HG03196 (cell line): ENCODE results near the gene SLC15A2.
A peak's percentile ranks its signal among the peaks of the same experiment; 100 is the strongest.
"Not testable (repeated sequence)": the region's sequence is repeated elsewhere in the genome, so short reads cannot be mapped to it uniquely, and the experiment has no call there.

Experiments used
- ATAC-seq: cut with Tn5 transposase; IDR thresholded peaks from one replicate; pipeline ENCODE4 v1.9.1; 2021; ENCODE audit not compliant: unreplicated experiment

SLC15A2 gene

DNA sequence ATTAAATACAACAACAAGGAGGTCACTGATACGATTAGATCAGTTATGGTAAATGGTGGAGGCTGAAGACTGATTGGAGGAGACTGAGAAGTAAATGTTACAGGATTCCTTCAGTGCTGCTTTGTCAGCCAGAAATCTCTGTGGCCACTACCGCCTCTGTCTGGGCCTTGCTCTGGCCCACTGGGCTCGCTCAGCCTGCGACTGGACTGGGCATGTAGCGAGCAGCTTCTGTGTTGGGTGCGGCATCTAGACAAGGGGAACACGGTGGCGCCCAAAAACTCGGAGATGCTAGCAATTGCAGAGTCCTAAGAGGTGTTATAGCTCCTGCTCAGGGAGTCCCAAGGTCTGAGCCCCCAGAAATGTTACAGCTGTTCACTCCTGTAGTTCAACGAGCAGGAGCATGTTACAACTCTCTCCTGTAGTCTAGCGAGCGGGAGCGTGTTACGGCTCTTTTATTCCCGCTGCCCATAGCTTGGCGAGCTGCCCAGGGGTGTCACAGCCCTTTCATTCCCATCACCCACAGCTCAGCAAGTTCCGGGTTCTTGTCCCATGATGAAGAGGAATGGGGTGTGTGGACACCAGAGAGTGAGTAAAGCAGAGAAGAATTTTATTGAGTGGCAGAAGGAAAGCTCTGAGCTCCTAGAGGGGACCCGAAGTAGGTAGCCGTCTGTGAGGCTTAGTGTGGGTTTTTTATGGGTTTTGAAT lies 24.7 kb downstream of the SLC15A2 start:
- no peak for ATAC-seq

- ATAC-seq: no peak
These were observed 30.5 kb downstream of the SLC15A2 start for GRCh38 chr3:121924734-121925133.

DNA sequence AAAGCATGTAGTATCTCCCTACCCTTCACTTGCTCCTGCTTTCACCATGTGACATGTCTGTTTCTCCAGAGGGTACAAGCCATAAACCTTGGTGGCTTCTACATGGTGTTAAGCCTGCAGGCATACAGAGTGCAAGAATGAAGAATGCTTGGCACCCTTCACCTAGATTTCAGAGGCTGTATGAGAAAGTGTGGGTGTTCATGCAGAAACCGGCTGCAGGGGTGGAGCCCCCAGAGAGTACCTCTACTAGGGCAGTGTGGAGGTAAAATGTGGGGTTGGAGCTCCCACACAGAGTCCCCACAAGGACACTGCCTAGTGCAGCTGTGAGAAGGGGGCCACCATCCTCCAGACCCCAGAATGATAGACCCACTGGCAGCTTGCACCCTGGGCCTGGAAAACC lies 32.2 kb downstream of the SLC15A2 start:
- ATAC-seq: no peak

DNA sequence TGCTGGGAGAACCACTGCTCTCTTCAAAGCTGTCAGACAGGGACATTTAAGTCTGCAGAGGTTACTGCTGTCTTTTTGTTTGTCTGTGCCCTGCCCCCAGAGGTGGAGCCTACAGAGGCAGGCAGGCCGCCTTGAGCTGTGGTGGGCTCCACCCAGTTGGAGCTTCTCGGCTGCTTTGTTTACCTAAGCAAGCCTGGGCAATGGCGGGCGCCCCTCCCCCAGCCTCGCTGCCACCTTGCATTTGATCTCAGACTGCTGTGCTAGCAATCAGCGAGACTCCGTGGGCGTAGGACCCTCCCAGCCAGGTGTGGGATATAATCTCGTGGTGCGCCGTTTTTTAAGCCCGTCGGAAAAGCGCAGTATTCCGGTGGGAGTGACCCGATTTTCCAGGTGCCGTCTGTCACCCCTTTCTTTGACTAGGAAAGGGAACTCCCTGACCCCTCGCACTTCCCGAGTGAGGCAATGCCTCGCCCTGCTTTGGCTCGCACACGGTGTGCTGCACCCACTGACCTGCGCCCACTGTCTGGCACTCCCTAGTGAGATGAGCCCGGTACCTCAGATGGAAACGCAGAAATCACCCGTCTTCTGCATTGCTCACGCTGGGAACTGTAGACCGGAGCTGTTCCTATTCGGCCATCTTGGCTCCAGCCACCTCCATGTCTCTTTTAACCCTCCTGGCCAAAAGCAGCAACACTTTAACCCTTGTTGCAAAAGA lies 44.1 kb downstream of the SLC15A2 start:
- ATAC-seq: not testable (repeated sequence)

DNA sequence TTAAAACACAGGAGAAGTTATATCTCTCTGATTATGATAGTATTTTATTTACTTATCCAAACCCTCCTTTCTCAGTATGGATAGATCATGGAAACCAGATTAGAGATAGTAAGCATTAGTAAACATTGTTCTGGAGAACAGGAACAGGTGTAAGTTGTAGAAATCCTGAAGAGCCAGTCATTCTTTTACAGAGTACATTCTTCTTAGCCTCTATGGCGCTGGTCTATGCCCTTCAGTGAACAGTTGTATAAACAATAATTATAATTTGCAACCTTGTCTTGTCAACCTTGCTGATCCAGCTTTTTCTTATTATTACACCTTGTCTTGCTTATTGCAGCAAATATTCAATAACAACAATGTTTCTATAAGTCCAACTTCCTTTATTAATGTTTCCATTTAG lies 47.4 kb downstream of the SLC15A2 start:
- ATAC-seq: no peak

DNA sequence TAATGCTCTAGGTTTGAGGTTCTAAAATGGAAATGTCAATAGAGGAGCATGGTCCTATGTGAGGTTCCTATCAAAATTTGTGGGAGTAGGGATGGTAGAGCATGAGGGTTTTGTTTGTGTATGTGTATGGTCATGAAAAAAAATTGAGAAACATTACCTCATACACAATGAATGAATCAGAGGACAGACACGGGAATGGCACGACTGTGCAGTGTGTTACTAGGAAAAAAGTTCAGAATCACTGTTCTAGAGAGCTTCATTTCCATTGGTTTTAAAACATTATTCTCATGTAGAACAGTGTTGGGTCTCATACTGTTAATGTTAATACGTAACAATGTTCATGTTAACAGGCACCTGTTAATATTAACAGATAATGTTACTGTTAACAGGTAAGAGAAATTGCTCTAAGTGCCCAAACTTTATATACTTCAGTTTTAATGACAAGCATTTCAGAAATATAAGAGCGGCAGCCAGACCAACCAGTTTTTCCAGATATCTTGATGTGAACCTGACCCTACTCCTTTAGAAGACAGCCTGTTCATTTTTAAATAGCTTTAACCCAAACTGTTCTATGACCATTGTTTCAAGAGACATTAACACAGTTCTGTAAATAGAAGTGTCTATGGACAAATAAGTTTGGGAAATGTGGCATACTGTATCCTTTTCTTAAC lies 48.0 kb downstream of the SLC15A2 start:
- no peak for ATAC-seq

DNA sequence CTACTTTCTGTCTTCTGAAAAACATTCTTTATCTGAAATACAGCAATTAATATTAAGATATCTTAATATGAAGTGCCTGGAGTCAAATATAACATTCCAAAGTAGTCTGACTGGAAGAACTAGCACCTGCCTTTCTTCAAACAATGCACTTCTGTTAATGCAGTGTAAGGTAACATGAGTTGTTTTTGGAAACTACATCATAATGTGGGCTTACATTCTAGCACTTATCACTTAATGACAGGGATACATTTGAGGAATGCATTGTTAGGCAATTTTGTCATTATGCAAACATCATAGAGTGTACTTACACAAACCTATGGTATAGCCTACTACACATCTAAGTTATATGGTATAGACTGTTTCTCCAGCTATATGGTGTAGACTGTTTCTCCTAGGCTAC lies 49.2 kb downstream of the SLC15A2 start:
- no peak for ATAC-seq

GRCh38 chr3:121948641-121949040 lies 54.4 kb downstream of the SLC15A2 start:
- ATAC-seq: no peak

DNA sequence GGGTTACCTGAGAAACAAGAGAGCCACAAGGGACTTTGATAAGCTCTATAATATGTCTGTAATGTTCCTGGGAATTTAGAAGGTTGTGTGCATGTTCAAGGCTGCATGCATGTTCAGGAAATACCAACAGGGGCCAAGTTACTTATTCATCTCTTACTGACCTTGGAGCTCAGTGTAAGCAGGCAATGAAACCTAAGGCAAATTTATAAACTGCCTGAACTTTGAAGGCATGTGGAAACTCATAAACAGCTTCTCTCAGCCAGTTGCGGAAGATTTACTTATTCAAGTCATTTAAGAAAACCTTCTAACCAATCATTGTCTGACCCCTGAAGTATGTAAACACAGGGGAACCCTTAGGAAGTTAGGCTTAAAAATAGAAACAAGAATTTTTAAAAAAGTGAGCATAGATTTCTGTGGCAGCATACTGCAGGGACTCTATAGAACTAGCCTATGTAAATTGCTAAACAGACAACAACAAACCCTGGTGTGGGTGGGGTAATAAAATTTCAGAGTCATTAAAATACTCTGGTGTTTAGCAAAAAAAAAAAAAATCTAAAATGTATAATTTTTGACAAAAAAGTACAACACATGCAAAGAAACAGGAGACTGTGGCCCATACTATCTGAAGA lies 57.2 kb downstream of the SLC15A2 start:
- ATAC-seq: no peak

- no peak for ATAC-seq
These were observed 62.2 kb downstream of the SLC15A2 start for GRCh38 chr3:121956363-121956762.

DNA sequence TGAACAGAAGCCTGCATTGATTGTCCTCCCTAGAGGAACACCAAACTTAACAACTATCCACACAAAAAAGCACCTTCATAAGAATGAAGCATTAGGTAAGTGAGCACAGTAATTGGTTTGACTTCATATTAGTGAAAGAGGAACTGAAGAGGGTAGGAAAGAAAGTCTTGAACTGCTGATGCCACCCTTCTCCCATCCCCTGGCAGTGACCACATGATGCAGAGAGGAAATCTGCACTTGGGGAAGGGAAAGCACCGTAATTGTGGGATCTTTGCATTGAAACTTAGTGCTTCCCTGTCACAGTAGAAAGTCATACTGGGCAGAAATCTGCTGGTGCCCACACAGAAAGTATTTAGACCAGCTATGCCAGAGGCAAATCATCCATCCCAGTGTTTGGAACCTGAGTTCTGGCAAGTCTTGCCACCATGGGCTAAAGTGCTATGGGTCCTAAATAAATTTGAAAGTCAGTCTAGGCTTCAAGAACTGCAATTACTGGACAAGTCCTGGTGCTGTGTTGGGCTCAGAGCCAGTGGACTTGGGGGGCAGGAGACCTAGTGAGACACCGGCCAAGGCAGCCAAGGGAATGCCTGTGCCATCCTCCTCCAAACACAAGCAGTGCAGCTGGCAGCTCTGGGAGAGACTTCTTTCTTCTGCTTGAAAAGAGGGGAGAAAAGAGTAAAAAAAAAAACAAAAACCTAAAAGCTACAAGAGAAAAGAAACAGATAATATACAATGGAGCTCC lies 63.6 kb downstream of the SLC15A2 start:
- ATAC-seq: peak; percentile 65

- ATAC-seq: no peak
These were observed 64.6 kb downstream of the SLC15A2 start for GRCh38 chr3:121958801-121959200.

- no peak for ATAC-seq
These were observed 67.1 kb downstream of the SLC15A2 start for GRCh38 chr3:121961283-121961682.

GRCh38 chr3:121962443-121962842 lies 68.2 kb downstream of the SLC15A2 start:
- no peak for ATAC-seq

DNA sequence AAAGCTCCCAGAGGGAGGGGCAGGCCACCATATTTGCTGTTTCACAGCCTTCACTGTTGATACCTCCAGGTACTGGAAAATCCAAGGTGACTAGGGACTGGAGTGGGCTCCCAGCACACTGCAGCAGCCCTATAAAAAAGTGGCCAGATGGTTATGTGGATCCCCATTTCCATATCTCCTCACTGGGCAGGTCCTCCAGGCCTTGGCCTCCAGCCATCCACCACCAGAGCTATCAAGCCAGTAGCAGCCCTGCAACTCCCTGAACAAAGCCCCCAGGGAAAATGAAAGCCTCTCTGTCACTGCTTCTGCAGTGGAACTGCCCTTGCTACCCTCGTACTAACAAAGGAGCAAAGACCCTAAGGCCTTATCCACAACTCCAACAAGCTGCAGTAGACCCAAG lies 69.4 kb downstream of the SLC15A2 start:
- no peak for ATAC-seq

GRCh38 chr3:121969631-121970030 lies 75.4 kb downstream of the SLC15A2 start:
- ATAC-seq: no peak

GRCh38 chr3:121970047-121970446 lies 75.8 kb downstream of the SLC15A2 start:
- ATAC-seq: no peak

DNA sequence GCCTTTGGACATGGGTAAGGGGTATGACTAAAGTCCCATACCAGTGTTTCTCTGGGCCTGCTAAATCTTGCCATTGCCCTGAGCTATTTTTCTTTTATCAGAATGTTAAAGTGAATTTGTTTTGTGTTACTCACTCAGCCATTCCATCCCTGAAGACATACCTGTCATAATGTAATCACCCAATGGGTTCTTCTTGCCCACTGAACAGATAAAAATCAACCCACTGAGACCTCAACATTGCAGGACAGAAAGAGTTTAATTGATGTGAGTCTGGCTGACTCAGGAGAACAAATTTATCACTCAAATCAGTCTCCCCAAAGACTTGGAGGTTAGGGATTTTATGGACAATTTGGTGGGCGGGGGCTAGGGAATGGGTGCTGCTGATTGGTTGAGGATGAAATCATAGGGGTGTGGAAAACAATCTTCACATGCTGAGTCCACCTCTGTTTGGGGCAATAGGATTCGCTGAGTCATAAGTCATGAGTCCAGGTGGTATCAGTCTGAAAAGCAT lies 80.5 kb downstream of the SLC15A2 start:
- no peak for ATAC-seq

DNA sequence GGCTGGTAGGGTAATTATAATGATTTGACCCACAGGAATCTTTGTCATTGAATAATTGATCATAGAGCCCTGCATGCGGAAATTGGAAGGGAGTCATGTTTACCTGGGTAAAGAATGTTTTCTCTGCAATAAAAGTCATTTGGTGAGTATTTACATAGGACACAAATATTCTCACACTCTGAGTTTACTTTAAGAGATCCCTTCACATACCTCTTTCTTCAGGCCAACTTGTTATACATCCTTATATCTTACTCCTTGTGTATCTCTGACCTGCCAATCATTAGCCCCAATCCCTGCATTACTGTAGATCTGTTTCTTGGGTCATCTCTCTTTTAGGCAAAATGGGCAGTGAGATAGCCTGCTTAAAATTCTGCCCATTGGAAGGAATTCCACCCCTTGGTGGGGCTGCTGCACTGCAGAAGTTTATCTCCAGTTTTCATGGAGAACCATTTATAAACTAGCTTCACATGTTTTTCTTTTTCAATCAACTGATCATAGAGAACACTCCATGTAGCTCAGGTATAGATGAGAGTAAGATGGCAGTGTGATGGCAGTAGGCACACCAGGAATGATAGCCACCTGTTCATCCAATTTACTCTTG lies 81.6 kb downstream of the SLC15A2 start:
- no peak for ATAC-seq

- ATAC-seq: no peak
These were observed 82.5 kb downstream of the SLC15A2 start for GRCh38 chr3:121976727-121977126.
